ENCODE measurements around the gene PKN1.

- TF ChIP-seq CTCF (IDR thresholded peaks at IDR 0.05; ENCODE audit: low read depth, low read length, missing input control) (no peak), JUND (IDR thresholded peaks at IDR 0.05) (no peak)
Observed at GRCh38 chr19:14393329-14393728, 39.8 kb upstream of the PKN1 start.

All from liver (tissue), 3 donors.